ENCODE data around the gene ERN1. TPM values are rescaled to one million over a fixed set of nuclear protein-coding genes. Genes with fewer than 3 reads are reported as not detected.

Gene ERN1
- total RNA-seq, 4 donors from 2014 or later, result 8.4 to 12.8 (median 12.1) TPM

DNA sequence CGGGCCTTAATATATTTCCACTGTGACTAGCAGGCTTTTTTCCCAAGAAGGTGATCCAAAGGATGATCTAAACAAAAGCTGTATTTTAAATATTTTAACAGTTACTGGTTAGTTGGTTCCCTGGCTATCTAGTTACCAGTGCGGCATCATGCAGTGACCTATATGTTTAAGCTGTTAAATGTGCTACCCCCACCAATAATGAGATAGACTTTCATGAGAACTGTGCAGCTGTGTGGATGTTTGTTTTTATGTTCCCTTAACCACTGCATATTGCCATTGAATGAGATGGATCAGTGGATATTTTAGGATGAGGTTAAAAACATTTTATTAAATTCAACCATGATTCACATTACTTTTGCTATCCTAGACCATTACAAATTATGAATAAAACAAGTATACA is 16.9 kb downstream of the ERN1 start:
- no peaks in the 10 kb centered on the region for H3K36me3 ChIP-seq
- H3K4me1 ChIP-seq, result peaks cover under 1 to 18% (median 3%) of the 10 kb centered on the region in 3 donors
- WGBS, 2 donors (ENCODE audit: low coverage in 1 of 2), result 88 to 100% methylated on average over 2 of the region's 2 CpGs
- H3K4me3 ChIP-seq, result no peak overlapping the region
- ATAC-seq, result no peak
- TF ChIP-seq EP300 (IDR thresholded peaks at IDR 0.05) (no peak), POLR2AphosphoS5 (IDR thresholded peaks at IDR 0.05) (no peak), CTCF (IDR thresholded peaks at IDR 0.05) (no peak), POLR2A (IDR thresholded peaks at IDR 0.05) (no peak)
- H3K9me3 ChIP-seq, result no peaks in the 10 kb centered on the region
- no peak overlapping the region for H3K27ac ChIP-seq
- H3K27me3 ChIP-seq, result no peaks in the 10 kb centered on the region

GRCh38 chr17:64111831-64112230 is 18.1 kb downstream of the ERN1 start:
- WGBS, 2 donors (ENCODE audit: low coverage in 1 of 2), result 74 to 93% methylated on average over 2 to 4 of the region's 4 CpGs
- peaks cover 0 to 23% (median 0%) of the 10 kb centered on the region in 3 donors for H3K4me1 ChIP-seq
- no peaks in the 10 kb centered on the region for H3K9me3 ChIP-seq
- no peak for TF ChIP-seq CTCF (IDR thresholded peaks at IDR 0.05)
- no peak for TF ChIP-seq POLR2A (IDR thresholded peaks at IDR 0.05)
- no peak for TF ChIP-seq EP300 (IDR thresholded peaks at IDR 0.05)
- TF ChIP-seq POLR2AphosphoS5 (IDR thresholded peaks at IDR 0.05), result no peak
- ATAC-seq, result no peak
- H3K36me3 ChIP-seq, result no peaks in the 10 kb centered on the region
- no peaks in the 10 kb centered on the region for H3K27me3 ChIP-seq
- H3K27ac ChIP-seq, result no peak overlapping the region
- no peak overlapping the region for H3K4me3 ChIP-seq

DNA sequence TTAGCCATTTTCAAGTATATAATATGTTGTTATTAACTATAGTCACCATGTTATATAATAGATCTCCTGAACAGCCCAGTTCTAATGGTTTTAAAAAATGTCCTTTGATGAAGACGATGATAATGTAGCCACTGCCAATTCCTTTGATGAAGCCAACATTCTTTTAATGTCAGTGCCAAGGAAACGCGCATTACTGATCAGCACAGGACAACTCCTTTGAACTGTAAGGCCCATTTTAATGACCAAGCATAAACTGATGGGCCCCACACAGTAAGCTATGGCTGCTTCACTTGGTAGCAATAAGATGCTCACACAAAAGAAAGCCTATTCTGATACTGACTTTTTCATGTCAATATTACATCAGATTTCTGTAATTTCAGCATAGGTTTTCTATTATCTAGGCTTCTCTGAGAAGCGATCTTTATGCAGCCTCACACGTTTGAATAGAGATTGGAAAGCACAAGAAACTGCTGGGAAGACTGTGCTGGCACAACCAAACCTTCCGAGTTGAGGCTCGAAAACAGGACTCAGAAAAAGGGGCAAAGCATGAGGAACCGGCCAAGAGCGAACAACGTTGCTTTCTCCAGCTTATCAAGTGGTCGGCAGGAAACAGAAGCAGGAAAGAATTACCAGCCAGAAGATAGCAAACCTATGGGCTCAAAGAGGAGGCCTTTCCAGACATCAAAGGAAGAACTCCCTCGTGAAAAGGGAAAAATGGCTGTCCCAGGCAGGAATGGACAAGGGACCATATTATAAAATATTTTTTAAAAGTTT is 19.4 kb downstream of the ERN1 start:
- no peak for ATAC-seq
- peaks cover 0 to 35% (median 0%) of the 10 kb centered on the region in 3 donors for H3K4me1 ChIP-seq
- H3K27ac ChIP-seq, result no peak overlapping the region
- H3K36me3 ChIP-seq, result no peaks in the 10 kb centered on the region
- H3K9me3 ChIP-seq, result no peaks in the 10 kb centered on the region
- 72 to 94% methylated on average over 11 to 12 of the region's 12 CpGs for WGBS, 2 donors (ENCODE audit: low coverage in 1 of 2)
- no peak for TF ChIP-seq EP300 (IDR thresholded peaks at IDR 0.05)
- TF ChIP-seq CTCF (IDR thresholded peaks at IDR 0.05), result no peak
- no peak for TF ChIP-seq POLR2A (IDR thresholded peaks at IDR 0.05)
- TF ChIP-seq POLR2AphosphoS5 (IDR thresholded peaks at IDR 0.05), result no peak
- no peak overlapping the region for H3K4me3 ChIP-seq
- H3K27me3 ChIP-seq, result no peaks in the 10 kb centered on the region

GRCh38 chr17:64109400-64109799 is 20.5 kb downstream of the ERN1 start:
- peaks cover 0 to 30% (median 0%) of the 10 kb centered on the region in 3 donors for H3K4me1 ChIP-seq
- no peak for ATAC-seq
- TF ChIP-seq CTCF (IDR thresholded peaks at IDR 0.05) (no peak), POLR2A (IDR thresholded peaks at IDR 0.05) (no peak), POLR2AphosphoS5 (IDR thresholded peaks at IDR 0.05) (no peak), EP300 (IDR thresholded peaks at IDR 0.05) (no peak)
- H3K27ac ChIP-seq, result no peak overlapping the region
- H3K27me3 ChIP-seq, result no peaks in the 10 kb centered on the region
- H3K9me3 ChIP-seq, result no peaks in the 10 kb centered on the region
- no peak overlapping the region for H3K4me3 ChIP-seq
- no peaks in the 10 kb centered on the region for H3K36me3 ChIP-seq
- 94 to 97% methylated on average over 4 of the region's 5 CpGs for WGBS, 2 donors (ENCODE audit: low coverage in 1 of 2)

All from gastroesophageal sphincter (tissue), 4 donors.